Fibroblast of pulmonary artery (primary cell): ENCODE results near the gene SHROOM3.

Source experiments
- DNase-seq: peaks from one replicate; pipeline ENCODE4 v3.0.0-alpha.2; 2010; ENCODE audit warnings: low read depth
- H3K4me3 ChIP-seq: replicated peaks from 2 replicates; pipeline ENCODE4 v1.5.1; 2011; ENCODE audit warnings: low read depth, mild to moderate bottlenecking, control low read depth, low read length, moderate library complexity
- CTCF ChIP-seq: IDR thresholded peaks from 2 replicates; pipeline ENCODE4 v1.5.1; 2011; ENCODE audit warnings: mild to moderate bottlenecking, control low read depth, low read length, inconsistent platforms; ENCODE audit errors: missing control alignments

SHROOM3 gene

GRCh38 chr4:76563454-76564122, 128.6 kb downstream of the SHROOM3 start:
- DNase-seq: no peak

GRCh38 chr4:76564123-76564915, 129.3 kb downstream of the SHROOM3 start:
- H3K4me3 ChIP-seq: no peak overlapping the region
- DNase-seq: peak; percentile 57
- no peak for TF ChIP-seq CTCF

More at GRCh38 chr4:76563454-76564122, 128.6 kb downstream of the SHROOM3 start:
- H3K4me3 ChIP-seq: no peak overlapping the region
- no peak for TF ChIP-seq CTCF

- no peak overlapping the region for H3K4me3 ChIP-seq
- TF ChIP-seq CTCF: no peak
- DNase-seq: no peak
Measured at GRCh38 chr4:76568262-76568661, 133.2 kb downstream of the SHROOM3 start.

GRCh38 chr4:76569225-76569624, 134.2 kb downstream of the SHROOM3 start:
- no peak for DNase-seq
- no peak overlapping the region for H3K4me3 ChIP-seq
- TF ChIP-seq CTCF: no peak

GRCh38 chr4:76569706-76570105, 134.7 kb downstream of the SHROOM3 start:
- no peak for DNase-seq
- H3K4me3 ChIP-seq: no peak overlapping the region
- no peak for TF ChIP-seq CTCF

- no peak overlapping the region for H3K4me3 ChIP-seq
- no peak for TF ChIP-seq CTCF
- DNase-seq: no peak
Measured at GRCh38 chr4:76570141-76570973, 135.3 kb downstream of the SHROOM3 start.
